ENCODE results near the gene CFH. TPM values are rescaled to one million over a fixed set of nuclear protein-coding genes. Genes with fewer than 3 reads are reported as not detected.
A peak's percentile ranks its signal among the peaks of the same experiment; 100 is the strongest.
"Not testable (repeated sequence)": the region's sequence is repeated elsewhere in the genome, so short reads cannot be mapped to it uniquely, and the experiment has no call there.

CFH gene
- total RNA-seq, 2 donors from 2014 or later: 15.4 to 20.5 TPM

DNA sequence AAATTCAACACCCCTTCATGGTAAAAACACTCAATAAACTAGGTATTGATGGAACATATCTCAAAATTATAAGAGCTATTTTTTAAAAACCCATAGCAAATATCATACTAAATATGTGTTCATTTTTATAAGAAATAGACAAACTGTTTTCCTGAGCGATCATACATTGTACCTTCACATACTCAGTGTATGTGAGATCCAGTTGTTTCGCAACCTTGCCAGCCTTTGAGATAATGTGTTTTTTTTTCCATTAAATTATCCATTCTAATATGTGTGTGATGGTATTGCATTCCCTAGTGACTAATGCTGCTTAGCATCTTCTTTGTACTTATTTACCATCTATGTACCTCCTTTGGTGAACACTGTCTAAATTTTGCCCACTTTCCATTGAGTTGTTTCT lies 47.1 kb downstream of the CFH start:
- H3K27me3 ChIP-seq: no peaks in the 10 kb centered on the region
- H3K4me3 ChIP-seq: no peak overlapping the region
- no peaks in the 10 kb centered on the region for H3K4me1 ChIP-seq
- TF ChIP-seq, protein P1, sequence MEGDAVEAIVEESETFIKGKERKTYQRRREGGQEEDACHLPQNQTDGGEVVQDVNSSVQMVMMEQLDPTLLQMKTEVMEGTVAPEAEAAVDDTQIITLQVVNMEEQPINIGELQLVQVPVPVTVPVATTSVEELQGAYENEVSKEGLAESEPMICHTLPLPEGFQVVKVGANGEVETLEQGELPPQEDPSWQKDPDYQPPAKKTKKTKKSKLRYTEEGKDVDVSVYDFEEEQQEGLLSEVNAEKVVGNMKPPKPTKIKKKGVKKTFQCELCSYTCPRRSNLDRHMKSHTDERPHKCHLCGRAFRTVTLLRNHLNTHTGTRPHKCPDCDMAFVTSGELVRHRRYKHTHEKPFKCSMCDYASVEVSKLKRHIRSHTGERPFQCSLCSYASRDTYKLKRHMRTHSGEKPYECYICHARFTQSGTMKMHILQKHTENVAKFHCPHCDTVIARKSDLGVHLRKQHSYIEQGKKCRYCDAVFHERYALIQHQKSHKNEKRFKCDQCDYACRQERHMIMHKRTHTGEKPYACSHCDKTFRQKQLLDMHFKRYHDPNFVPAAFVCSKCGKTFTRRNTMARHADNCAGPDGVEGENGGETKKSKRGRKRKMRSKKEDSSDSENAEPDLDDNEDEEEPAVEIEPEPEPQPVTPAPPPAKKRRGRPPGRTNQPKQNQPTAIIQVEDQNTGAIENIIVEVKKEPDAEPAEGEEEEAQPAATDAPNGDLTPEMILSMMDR (IDR thresholded peaks at IDR 0.05): no peak
- H3K9ac ChIP-seq (ENCODE audit: low read depth in 2 of 2, low read length in 2 of 2): no peak overlapping the region
- H3K27ac ChIP-seq: no peak overlapping the region
- no peak for DNase-seq
- no peaks in the 10 kb centered on the region for H3K9me3 ChIP-seq
- no peaks in the 10 kb centered on the region for H3K36me3 ChIP-seq
- intact Hi-C loops (cut with DNase I): no loop called here

DNA sequence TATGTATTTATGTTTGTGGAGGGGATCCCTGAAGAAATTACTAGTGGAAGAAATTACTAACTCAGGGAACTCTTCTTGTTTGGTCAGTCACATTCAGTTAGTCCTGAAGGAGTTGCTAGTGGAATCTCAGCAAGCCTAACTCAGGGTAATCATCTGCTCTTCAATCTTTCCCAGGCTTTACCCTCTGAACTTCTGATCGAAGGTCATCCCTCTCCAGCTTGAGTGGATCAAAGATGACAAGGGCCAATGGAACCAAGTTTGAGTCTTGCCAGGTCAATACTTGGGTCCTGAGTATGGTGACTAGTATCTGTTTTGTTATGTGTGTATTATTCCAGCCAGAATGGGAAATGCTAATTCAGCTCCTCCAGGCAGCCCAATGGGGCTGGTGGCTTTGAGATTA lies 49.3 kb downstream of the CFH start:
- Histone ChIP-seq H3K36me3 (no peaks in the 10 kb centered on the region), H3K9me3 (no peaks in the 10 kb centered on the region), H3K27me3 (no peaks in the 10 kb centered on the region), H3K4me3 (no peak overlapping the region), H3K9ac (ENCODE audit: low read depth in 2 of 2, low read length in 2 of 2) (no peak overlapping the region), H3K4me1 (no peaks in the 10 kb centered on the region), H3K27ac (no peak overlapping the region)
- intact Hi-C loops (cut with DNase I): no loop called here
- TF ChIP-seq, protein P1 (IDR thresholded peaks at IDR 0.05): no peak
- DNase-seq: no peak

DNA sequence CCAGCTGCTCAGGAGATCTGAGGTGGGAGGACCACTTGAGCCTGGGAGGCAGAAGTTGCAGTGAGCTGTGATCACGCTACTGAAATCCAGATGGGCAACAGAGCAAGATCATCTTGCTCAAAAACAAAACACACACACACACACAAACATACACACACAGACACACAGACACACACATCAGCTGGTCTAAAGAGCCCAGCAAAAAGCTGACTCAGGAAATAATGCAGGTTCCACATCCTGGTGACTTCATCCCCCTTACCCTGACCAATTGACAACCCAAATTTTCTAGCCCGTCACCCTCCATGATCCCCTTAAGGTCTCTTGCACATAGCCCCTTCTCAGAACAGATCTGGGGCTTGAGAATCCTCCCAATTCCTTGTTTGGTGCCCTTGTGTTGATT lies 58.0 kb downstream of the CFH start:
- H3K36me3 ChIP-seq; H3K27me3 ChIP-seq; H3K27ac ChIP-seq; H3K4me1 ChIP-seq; DNase-seq; H3K9ac ChIP-seq (ENCODE audit: low read depth in 2 of 2, low read length in 2 of 2); H3K9me3 ChIP-seq; intact Hi-C loops (cut with DNase I); H3K4me3 ChIP-seq: not testable (repeated sequence)

DNA sequence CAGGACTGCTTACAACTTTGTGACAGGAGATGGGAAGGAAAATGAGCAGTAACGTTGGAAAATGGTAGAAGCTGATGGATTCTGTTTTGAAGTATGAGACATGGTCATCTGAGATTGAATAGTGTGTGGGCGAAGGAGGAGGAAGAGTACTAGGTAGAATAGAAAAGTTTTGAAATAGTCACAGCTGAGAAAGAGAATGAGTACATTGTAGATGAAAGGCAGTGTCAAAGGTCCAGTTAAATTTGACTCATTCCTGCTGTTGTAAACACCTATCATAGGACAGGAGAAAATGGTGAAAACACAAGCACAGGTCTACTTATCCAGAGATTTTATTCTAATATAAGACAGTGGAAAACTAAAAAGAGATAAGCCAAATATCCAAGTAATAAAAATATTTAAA lies 66.0 kb downstream of the CFH start:
- Histone ChIP-seq H3K4me1 (no peaks in the 10 kb centered on the region), H3K9ac (ENCODE audit: low read depth in 2 of 2, low read length in 2 of 2) (no peak overlapping the region), H3K36me3 (no peaks in the 10 kb centered on the region), H3K27ac (no peak overlapping the region), H3K27me3 (no peaks in the 10 kb centered on the region), H3K9me3 (no peaks in the 10 kb centered on the region), H3K4me3 (no peak overlapping the region)
- TF ChIP-seq, protein P1 (IDR thresholded peaks at IDR 0.05): no peak
- no peak for DNase-seq
- intact Hi-C loops (cut with DNase I): no loop called here

DNA sequence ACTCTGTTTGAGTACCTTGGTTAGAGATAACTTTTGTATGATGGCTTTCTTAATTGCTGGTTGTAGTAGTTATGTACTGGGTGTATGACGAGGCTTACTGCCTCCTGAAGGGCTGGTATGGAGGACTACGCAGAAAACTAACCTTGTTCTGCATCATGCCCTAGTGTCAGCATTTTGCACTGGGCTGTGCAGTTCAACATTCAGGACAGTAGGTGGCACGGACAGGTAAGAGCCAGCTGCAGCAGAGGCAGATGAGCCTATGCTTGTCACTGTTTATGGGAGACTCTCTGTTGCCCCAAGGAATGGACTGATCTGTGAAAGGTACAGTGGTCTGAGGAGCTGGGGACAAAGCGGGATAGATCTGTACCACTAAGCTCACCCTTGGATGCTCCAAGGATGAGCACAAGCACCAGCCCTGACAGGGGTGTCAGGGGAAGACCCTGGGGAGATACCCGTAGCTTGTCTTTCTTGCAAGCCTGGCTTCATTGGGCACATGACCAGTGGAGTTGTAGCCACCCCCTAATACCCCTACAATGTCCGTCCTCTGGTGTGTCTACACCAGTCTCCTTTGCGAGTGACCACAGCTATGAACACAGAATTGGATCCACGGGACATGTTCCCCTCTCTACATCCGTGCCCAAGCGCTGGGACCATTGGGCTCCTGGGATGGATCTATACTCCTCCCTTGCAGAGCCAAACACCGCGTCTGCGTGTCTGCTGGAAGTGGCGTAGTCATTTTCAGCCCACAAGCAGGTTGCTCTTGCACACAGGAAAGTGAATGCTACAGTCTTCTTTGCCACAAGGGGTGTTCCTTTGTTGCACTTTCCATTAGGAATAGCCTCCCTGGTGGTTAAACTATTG lies 71.7 kb downstream of the CFH start:
- TF ChIP-seq, protein P1 (IDR thresholded peaks at IDR 0.05): peak; percentile 63
- no peak for DNase-seq

DNA sequence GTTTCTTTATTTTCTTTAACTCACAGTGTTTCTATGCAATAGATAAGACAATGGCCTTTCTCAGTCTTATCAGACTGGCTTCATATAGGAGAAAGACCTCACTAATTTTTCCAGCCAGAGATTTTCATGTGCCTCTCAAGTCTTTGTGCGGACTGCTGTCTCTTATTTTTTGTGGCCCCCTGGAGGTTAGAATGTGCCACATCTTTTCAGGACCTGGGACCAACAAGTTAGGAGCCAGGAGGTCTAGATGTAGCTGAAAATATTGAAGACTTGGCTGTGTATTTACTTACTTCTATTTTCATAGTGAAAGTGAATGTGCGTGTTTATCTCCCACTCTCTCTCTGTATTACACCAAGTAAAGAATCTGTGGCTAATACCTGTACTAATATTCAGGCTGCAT lies 80.7 kb downstream of the CFH start:
- DNase-seq: no peak
- no peaks in the 10 kb centered on the region for H3K9me3 ChIP-seq
- TF ChIP-seq, protein P1 (IDR thresholded peaks at IDR 0.05): no peak
- no peaks in the 10 kb centered on the region for H3K27me3 ChIP-seq
- intact Hi-C loops (cut with DNase I): no loop called here
- no peaks in the 10 kb centered on the region for H3K4me1 ChIP-seq
- no peaks in the 10 kb centered on the region for H3K36me3 ChIP-seq
- no peak overlapping the region for H3K4me3 ChIP-seq
- H3K9ac ChIP-seq (ENCODE audit: low read depth in 2 of 2, low read length in 2 of 2): no peak overlapping the region
- no peak overlapping the region for H3K27ac ChIP-seq

More for the DNA sequence above, 71.7 kb downstream of the CFH start:
- H3K36me3 ChIP-seq: no peaks in the 10 kb centered on the region
- no peak overlapping the region for H3K4me3 ChIP-seq
- intact Hi-C loops (cut with DNase I): no loop called here
- H3K9me3 ChIP-seq: no peaks in the 10 kb centered on the region
- no peak overlapping the region for H3K9ac ChIP-seq (ENCODE audit: low read depth in 2 of 2, low read length in 2 of 2)
- H3K4me1 ChIP-seq: no peaks in the 10 kb centered on the region
- no peaks in the 10 kb centered on the region for H3K27me3 ChIP-seq
- H3K27ac ChIP-seq: no peak overlapping the region
